H9 (cell line): ENCODE measurements around the gene TCOF1. TPM values are rescaled to one million over a fixed set of nuclear protein-coding genes. Genes with fewer than 3 reads are reported as not detected.
"Not testable (repeated sequence)": the region's sequence is repeated elsewhere in the genome, so short reads cannot be mapped to it uniquely, and the experiment has no call there.

Source experiments
- DNase-seq: peaks from one replicate; pipeline ENCODE4 v3.0.0-alpha.2; 2017
- H2AFZ ChIP-seq: one replicate; pipeline ENCODE4 v1.6.1; 2013; ENCODE audit warnings: mild to moderate bottlenecking, low read length, control low read depth, moderate library complexity
- H2AK5ac ChIP-seq: 2 replicates; pipeline ENCODE4 v1.6.1; 2013; ENCODE audit warnings: low read length, control low read depth, mixed read lengths; ENCODE audit not compliant: insufficient read length
- H2BK120ac ChIP-seq: one replicate; pipeline ENCODE4 v1.6.1; 2013; ENCODE audit warnings: low read depth, mild to moderate bottlenecking, low read length, control low read depth, inconsistent platforms; ENCODE audit not compliant: poor library complexity, severe bottlenecking
- H2BK12ac ChIP-seq: 2 replicates; pipeline ENCODE4 v1.6.1; 2013; ENCODE audit warnings: low read length, control low read depth, mixed read lengths, low read depth; ENCODE audit not compliant: insufficient read length
- H2BK15ac ChIP-seq: 2 replicates; pipeline ENCODE4 v1.6.1; 2013; ENCODE audit warnings: low read depth, low read length, control low read depth
- H2BK20ac ChIP-seq: one replicate; pipeline ENCODE4 v1.6.1; 2013; ENCODE audit warnings: low read depth, mild to moderate bottlenecking, low read length, control low read depth, inconsistent platforms; ENCODE audit not compliant: poor library complexity, severe bottlenecking
- H2BK5ac ChIP-seq: 2 replicates; pipeline ENCODE4 v1.6.1; 2013; ENCODE audit warnings: low read length, control low read depth, mixed read lengths; ENCODE audit not compliant: insufficient read length
- H3K14ac ChIP-seq: 2 replicates; pipeline ENCODE4 v1.6.1; 2013; ENCODE audit warnings: low read length, control low read depth; ENCODE audit not compliant: insufficient read depth
- H3K18ac ChIP-seq: 2 replicates; pipeline ENCODE4 v1.6.1; 2013; ENCODE audit warnings: low read depth, mild to moderate bottlenecking, mixed read lengths, low read length, control low read depth; ENCODE audit not compliant: insufficient read length
- H3K23ac ChIP-seq: 2 replicates; pipeline ENCODE4 v1.6.1; 2013; ENCODE audit warnings: low read length, control low read depth, mixed read lengths, low read depth; ENCODE audit not compliant: insufficient read length
- H3K23me2 ChIP-seq: 2 replicates; pipeline ENCODE4 v1.6.1; 2013; ENCODE audit warnings: low read depth, mild to moderate bottlenecking, mixed read lengths, low read length, control low read depth; ENCODE audit not compliant: insufficient read length, poor library complexity, severe bottlenecking
- H3K27ac ChIP-seq: 2 replicates; pipeline ENCODE4 v1.5.1; 2013; ENCODE audit warnings: low read length, control low read depth, mixed read lengths, low read depth; ENCODE audit not compliant: insufficient read length
- H3K27me3 ChIP-seq: 2 replicates; pipeline ENCODE4 v1.6.1; 2013; ENCODE audit warnings: low read length, control low read depth, inconsistent platforms; ENCODE audit not compliant: insufficient read depth
- H3K4ac ChIP-seq: 2 replicates; pipeline ENCODE4 v1.6.1; 2013; ENCODE audit warnings: low read depth, mild to moderate bottlenecking, control low read depth, inconsistent platforms, low read length, moderate library complexity
- H3K4me1 ChIP-seq: 2 replicates; pipeline ENCODE4 v1.6.1; 2013; ENCODE audit warnings: low read length, control low read depth, inconsistent platforms; ENCODE audit not compliant: insufficient read depth
- H3K4me2 ChIP-seq: 2 replicates; pipeline ENCODE4 v1.6.1; 2013; ENCODE audit warnings: low read length, control low read depth, mixed read lengths; ENCODE audit not compliant: insufficient read length, insufficient read depth
- H3K56ac ChIP-seq: 2 replicates; pipeline ENCODE4 v1.6.1; 2013; ENCODE audit warnings: low read depth, mild to moderate bottlenecking, mixed read lengths, low read length, control low read depth; ENCODE audit not compliant: insufficient read length
- H3K79me1 ChIP-seq: 2 replicates; pipeline ENCODE4 v1.6.1; 2013; ENCODE audit warnings: low read depth, mild to moderate bottlenecking, moderate library complexity, low read length, control low read depth, inconsistent platforms; ENCODE audit not compliant: insufficient read depth, poor library complexity, severe bottlenecking
- H3K79me2 ChIP-seq: 2 replicates; pipeline ENCODE4 v1.6.1; 2013; ENCODE audit warnings: low read length, control low read depth, inconsistent platforms; ENCODE audit not compliant: insufficient read depth
- H3K9ac ChIP-seq: 2 replicates; pipeline ENCODE4 v1.6.1; 2013; ENCODE audit warnings: low read length, control low read depth, mixed read lengths; ENCODE audit not compliant: insufficient read length; ENCODE audit errors: extremely low read depth
- H3K9me3 ChIP-seq: one replicate; pipeline ENCODE4 v1.6.1; 2013; ENCODE audit warnings: low read depth, low read length, inconsistent platforms; ENCODE audit not compliant: control insufficient read depth
- H3T11ph ChIP-seq: one replicate; pipeline ENCODE4 v1.6.1; 2013; ENCODE audit warnings: mild to moderate bottlenecking, low read length, control low read depth, inconsistent platforms
- H4K20me1 ChIP-seq: one replicate; pipeline ENCODE4 v1.6.1; 2013; ENCODE audit not compliant: control insufficient read depth, insufficient read length, insufficient read depth
- H4K5ac ChIP-seq: 2 replicates; pipeline ENCODE4 v1.6.1; 2013; ENCODE audit warnings: low read depth, mild to moderate bottlenecking, mixed read lengths, low read length, control low read depth; ENCODE audit not compliant: insufficient read length
- H4K8ac ChIP-seq: replicated peaks from 2 replicates; pipeline ENCODE4 v1.6.1; 2013; ENCODE audit warnings: low read length, control low read depth, mixed read lengths, low read depth; ENCODE audit not compliant: insufficient read length
- H4K91ac ChIP-seq: 2 replicates; pipeline ENCODE4 v1.6.1; 2013; ENCODE audit warnings: low read depth, mild to moderate bottlenecking, moderate library complexity, mixed read lengths, low read length, control low read depth; ENCODE audit not compliant: insufficient read length
- H3K27ac Mint-ChIP-seq, 3 experiments: 2 replicates in 2 of 3; 3 replicates in 1 of 3; pipeline ENCODE4 v1.8.0; 2020 to 2021; ENCODE audit warnings: mixed read lengths in 3 of 3, mild to moderate bottlenecking in 1 of 3, moderate library complexity in 1 of 3
- H3K27me3 Mint-ChIP-seq: 2 replicates; pipeline ENCODE4 v1.8.0; 2021; ENCODE audit warnings: low read depth, mild to moderate bottlenecking, moderate library complexity, mixed read lengths
- H3K36me3 Mint-ChIP-seq, 3 experiments: 2 replicates in 2 of 3; 3 replicates in 1 of 3; pipeline ENCODE4 v1.8.0; 2020 to 2021; ENCODE audit warnings: low read depth in 3 of 3, mixed read lengths in 3 of 3; ENCODE audit not compliant: insufficient read depth in 1 of 3
- H3K4me1 Mint-ChIP-seq, 2 experiments: 2 replicates each; pipeline ENCODE4 v1.8.0; 2020; ENCODE audit warnings: mixed read lengths in 2 of 2
- H3K4me3 Mint-ChIP-seq, 2 experiments: 2 replicates in 1 of 2; 3 replicates in 1 of 2; pipeline ENCODE4 v1.8.0; 2020 to 2021; ENCODE audit warnings: mild to moderate bottlenecking in 2 of 2, mixed read lengths in 2 of 2, moderate library complexity in 1 of 2
- H3K9me3 Mint-ChIP-seq, 2 experiments: 2 replicates in 1 of 2; 3 replicates in 1 of 2; pipeline ENCODE4 v1.8.0; 2020; ENCODE audit warnings: mild to moderate bottlenecking in 2 of 2, mixed read lengths in 2 of 2, moderate library complexity in 1 of 2
- WGBS: extraction: QIAGEN DNeasy Blood & Tissue Kit; methylation state at CpG from one replicate; pipeline ENCODE4 v1.1.7; 2013; ENCODE audit warnings: missing lambda C conversion rate, low lambda C conversion rate, mixed read lengths; ENCODE audit not compliant: insufficient read length; ENCODE audit errors: extremely low coverage; 5-methylcytosine and 5-hydroxymethylcytosine counted together
- total RNA-seq: library from RNA; stranded (reverse); gene quantifications from 2 replicates; pipeline ENCODE4 v1.2.1, GENCODE V29; 2021
- TF ChIP-seq, protein P1 (sequence below): fragments of 200-600 bp; sonication (generic); conservative IDR thresholded peaks from 3 replicates; pipeline ENCODE4 v1.8.0; 2021; ENCODE audit warnings: antibody characterized with exemption, mild to moderate bottlenecking

TCOF1 gene
- total RNA-seq, 1 experiment from 2014 or later: 128 TPM

DNA sequence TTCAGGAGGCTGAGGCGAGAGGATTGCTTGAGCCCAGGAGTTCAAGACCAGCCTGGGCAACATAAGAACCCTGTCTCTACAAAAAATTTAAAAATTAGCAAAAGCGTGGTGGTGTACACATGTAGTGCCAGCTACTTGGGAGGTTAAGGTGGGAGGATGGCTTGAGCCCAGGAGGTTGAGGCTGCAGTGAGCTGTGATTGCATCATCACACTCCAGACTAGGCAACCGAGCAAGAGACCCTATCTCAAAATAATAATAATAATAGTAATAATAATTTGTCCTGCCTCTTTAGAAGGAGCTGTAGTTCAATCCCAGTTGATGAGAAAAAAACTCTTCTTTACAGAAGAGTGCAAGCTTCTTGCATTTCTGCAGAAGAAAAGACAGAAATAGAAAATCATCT, 65.3 kb downstream of the TCOF1 start:
- no peaks in the 10 kb centered on the region for H3K9me3 ChIP-seq
- H3K4me2 ChIP-seq: no peak overlapping the region
- no peak overlapping the region for H3K27ac Mint-ChIP-seq
- DNase-seq: no peak
- H3K27ac ChIP-seq: no peak overlapping the region
- H3K9me3 Mint-ChIP-seq: peaks cover 0 to 3% of the 10 kb centered on the region in 2 experiments; a peak in 1 of 5 replicates
- H3K79me1 ChIP-seq: no peaks in the 10 kb centered on the region
- no peaks in the 10 kb centered on the region for H4K20me1 ChIP-seq
- H2BK5ac ChIP-seq: no peak overlapping the region
- no peak overlapping the region for H2BK12ac ChIP-seq
- no peak overlapping the region for H3K9ac ChIP-seq
- no peak overlapping the region for H4K91ac ChIP-seq
- no peaks in the 10 kb centered on the region for H3K79me2 ChIP-seq
- H2BK120ac ChIP-seq: no peak overlapping the region
- H2BK20ac ChIP-seq: no peak overlapping the region
- no peak overlapping the region for H3K14ac ChIP-seq
- H3K56ac ChIP-seq: no peak overlapping the region
- H3K27me3 ChIP-seq: no peaks in the 10 kb centered on the region
- no peak overlapping the region for H3K4me3 Mint-ChIP-seq
- H3K27me3 Mint-ChIP-seq: peaks cover 3% of the 10 kb centered on the region; the same call in 1 of the 2 replicates
- H3K36me3 Mint-ChIP-seq: no peaks in the 10 kb centered on the region
- H3K4me1 ChIP-seq: no peaks in the 10 kb centered on the region
- H3K4ac ChIP-seq: no peak overlapping the region
- peaks cover 10 to 11% of the 10 kb centered on the region in 2 experiments for H3K4me1 Mint-ChIP-seq
- TF ChIP-seq, protein P1, sequence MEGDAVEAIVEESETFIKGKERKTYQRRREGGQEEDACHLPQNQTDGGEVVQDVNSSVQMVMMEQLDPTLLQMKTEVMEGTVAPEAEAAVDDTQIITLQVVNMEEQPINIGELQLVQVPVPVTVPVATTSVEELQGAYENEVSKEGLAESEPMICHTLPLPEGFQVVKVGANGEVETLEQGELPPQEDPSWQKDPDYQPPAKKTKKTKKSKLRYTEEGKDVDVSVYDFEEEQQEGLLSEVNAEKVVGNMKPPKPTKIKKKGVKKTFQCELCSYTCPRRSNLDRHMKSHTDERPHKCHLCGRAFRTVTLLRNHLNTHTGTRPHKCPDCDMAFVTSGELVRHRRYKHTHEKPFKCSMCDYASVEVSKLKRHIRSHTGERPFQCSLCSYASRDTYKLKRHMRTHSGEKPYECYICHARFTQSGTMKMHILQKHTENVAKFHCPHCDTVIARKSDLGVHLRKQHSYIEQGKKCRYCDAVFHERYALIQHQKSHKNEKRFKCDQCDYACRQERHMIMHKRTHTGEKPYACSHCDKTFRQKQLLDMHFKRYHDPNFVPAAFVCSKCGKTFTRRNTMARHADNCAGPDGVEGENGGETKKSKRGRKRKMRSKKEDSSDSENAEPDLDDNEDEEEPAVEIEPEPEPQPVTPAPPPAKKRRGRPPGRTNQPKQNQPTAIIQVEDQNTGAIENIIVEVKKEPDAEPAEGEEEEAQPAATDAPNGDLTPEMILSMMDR: no peak
- no peaks in the 10 kb centered on the region for H3K23me2 ChIP-seq
- no peak overlapping the region for H4K5ac ChIP-seq
- no CpG with 5 or more reads among the region's 3 CpGs for WGBS
- no peak overlapping the region for H2AK5ac ChIP-seq
- no peak overlapping the region for H3T11ph ChIP-seq
- H2BK15ac ChIP-seq: no peak overlapping the region
- no peak overlapping the region for H3K23ac ChIP-seq
- H2AFZ ChIP-seq: no peak overlapping the region
- H3K18ac ChIP-seq: no peak overlapping the region
- H4K8ac ChIP-seq: no peak overlapping the region

DNA sequence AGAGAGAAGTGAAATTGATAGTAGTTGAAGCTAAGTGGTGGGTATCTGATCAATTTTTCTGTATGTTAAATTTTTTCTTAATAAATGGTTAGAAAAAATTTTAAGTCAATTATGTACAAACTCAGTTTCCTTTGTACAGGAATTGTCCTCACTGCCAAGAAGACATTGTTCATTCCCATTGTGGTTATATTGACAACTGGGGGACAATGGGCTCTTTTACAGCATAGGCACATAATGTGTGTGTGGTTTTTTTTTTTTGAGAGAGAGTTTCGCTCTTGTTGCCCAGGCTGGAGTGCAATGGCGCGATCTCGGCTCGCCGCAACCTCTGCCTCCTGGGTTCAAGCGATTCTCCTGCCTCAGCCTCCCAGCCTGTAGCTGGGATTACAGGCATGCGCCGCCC, 68.7 kb downstream of the TCOF1 start:
- H3K4me3 Mint-ChIP-seq, H4K5ac ChIP-seq, H3K23me2 ChIP-seq, H3K4ac ChIP-seq, H3K9ac ChIP-seq, H2BK15ac ChIP-seq, H2BK20ac ChIP-seq, H3K27ac Mint-ChIP-seq, H3K79me1 ChIP-seq, H4K8ac ChIP-seq, H3K4me2 ChIP-seq, H3K27ac ChIP-seq, H2BK120ac ChIP-seq, H2AK5ac ChIP-seq, H3K4me1 ChIP-seq, H3K36me3 Mint-ChIP-seq, H3K23ac ChIP-seq, H3K79me2 ChIP-seq, H4K20me1 ChIP-seq, H2AFZ ChIP-seq, DNase-seq, H2BK12ac ChIP-seq, H3K18ac ChIP-seq, H2BK5ac ChIP-seq, H3T11ph ChIP-seq, H3K9me3 Mint-ChIP-seq, H3K27me3 Mint-ChIP-seq, H3K27me3 ChIP-seq, H3K9me3 ChIP-seq, H3K56ac ChIP-seq, H4K91ac ChIP-seq, H3K14ac ChIP-seq, H3K4me1 Mint-ChIP-seq: not testable (repeated sequence)
- no CpG with 5 or more reads among the region's 9 CpGs for WGBS
